ENCODE results near the gene CIT.

DNA sequence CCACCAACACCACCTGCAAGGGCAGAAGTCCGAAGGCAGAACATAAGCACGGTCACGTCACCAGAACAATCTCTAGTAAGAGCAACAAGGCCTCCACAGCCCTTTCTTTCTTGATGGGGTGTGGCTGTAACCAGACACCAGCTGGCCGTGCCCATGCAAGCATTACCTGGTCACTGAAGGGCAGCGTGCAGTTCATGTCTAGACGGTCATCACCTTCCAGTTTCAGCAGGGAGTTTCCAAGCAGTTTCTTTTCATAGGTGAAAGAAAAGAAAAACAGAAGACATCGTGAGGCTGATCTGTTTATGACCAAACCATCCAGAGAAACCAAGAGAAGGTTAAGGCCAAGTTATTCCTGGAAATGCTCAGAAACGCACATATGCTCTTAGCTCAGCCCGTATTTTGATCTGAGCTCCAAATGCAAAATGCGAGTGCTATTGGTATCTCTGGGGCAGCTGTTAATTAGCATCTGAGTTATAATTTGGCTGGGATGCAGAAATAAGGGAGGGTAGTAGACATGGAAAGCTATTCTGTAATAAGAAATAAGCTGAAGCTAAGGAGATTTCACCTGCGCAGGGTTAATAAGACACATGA is 166.7 kb downstream of the CIT start:
- TF ChIP-seq, protein P1, sequence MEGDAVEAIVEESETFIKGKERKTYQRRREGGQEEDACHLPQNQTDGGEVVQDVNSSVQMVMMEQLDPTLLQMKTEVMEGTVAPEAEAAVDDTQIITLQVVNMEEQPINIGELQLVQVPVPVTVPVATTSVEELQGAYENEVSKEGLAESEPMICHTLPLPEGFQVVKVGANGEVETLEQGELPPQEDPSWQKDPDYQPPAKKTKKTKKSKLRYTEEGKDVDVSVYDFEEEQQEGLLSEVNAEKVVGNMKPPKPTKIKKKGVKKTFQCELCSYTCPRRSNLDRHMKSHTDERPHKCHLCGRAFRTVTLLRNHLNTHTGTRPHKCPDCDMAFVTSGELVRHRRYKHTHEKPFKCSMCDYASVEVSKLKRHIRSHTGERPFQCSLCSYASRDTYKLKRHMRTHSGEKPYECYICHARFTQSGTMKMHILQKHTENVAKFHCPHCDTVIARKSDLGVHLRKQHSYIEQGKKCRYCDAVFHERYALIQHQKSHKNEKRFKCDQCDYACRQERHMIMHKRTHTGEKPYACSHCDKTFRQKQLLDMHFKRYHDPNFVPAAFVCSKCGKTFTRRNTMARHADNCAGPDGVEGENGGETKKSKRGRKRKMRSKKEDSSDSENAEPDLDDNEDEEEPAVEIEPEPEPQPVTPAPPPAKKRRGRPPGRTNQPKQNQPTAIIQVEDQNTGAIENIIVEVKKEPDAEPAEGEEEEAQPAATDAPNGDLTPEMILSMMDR (IDR thresholded peaks at IDR 0.05) = no peak
- no peak for TF ChIP-seq SIN3A (IDR thresholded peaks at IDR 0.05; ENCODE audit: borderline replicate concordance, insufficient read depth, low read depth, low read length)
- TF ChIP-seq TCF7L2 (IDR thresholded peaks at IDR 0.05; ENCODE audit: low read depth, low read length) = no peak
